ENCODE measurements around the gene CERK. TPM values are rescaled to one million over a fixed set of nuclear protein-coding genes. Genes with fewer than 3 reads are reported as not detected.

CERK gene
- total and polyA plus RNA-seq, 10 donors, result 13.7 to 47.1 (median 34.8) TPM

- TF ChIP-seq POLR2AphosphoS5 (IDR thresholded peaks at IDR 0.05) (peak in 2 of 3 donors; percentile 43 to 53), CTCF (IDR thresholded peaks at IDR 0.05 in 8 of 11, conservative IDR thresholded peaks at IDR 0.05 in 3 of 11) (peak in 6 of 11 experiments; percentile 23 to 61 (median 38)), POLR2A (IDR thresholded peaks at IDR 0.05) (no peak)
- peak overlapping the region; percentile 82 to 97 (median 92) for H3K27ac ChIP-seq
- intact Hi-C loops (cut with DNase I; ENCODE audit: low total_unique reads), result no loop called here
- peak overlapping the region; percentile 60 to 98 (median 84) for H3K4me3 ChIP-seq
- H3K4me1 ChIP-seq, result peaks cover 36 to 54% (median 46%) of the 10 kb centered on the region in 6 donors
- peaks cover 0 to 7% (median 2%) of the 10 kb centered on the region in 8 donors for H3K9me3 ChIP-seq
- H3K27me3 ChIP-seq (replicated peaks in 1 of 7), result no peaks in the 10 kb centered on the region
- no peak for DNase-seq
- WGBS, 5 donors, result 80 to 90% (median 85%) methylated on average over 17 to 20 of the region's 20 CpGs
- H3K36me3 ChIP-seq, result no peaks in the 10 kb centered on the region
Measured at GRCh38 chr22:46739094-46739870, 1.2 kb upstream of the CERK start.

GRCh38 chr22:46738647-46739093 is 618 bp upstream of the CERK start:
- TF ChIP-seq CTCF (IDR thresholded peaks at IDR 0.05 in 8 of 11, conservative IDR thresholded peaks at IDR 0.05 in 3 of 11) (no peak), POLR2A (IDR thresholded peaks at IDR 0.05) (no peak), POLR2AphosphoS5 (IDR thresholded peaks at IDR 0.05) (no peak)
- 13 to 27% (median 20%) methylated on average over 8 to 20 of the region's 20 CpGs for WGBS, 5 donors
- intact Hi-C loops (cut with DNase I; ENCODE audit: low total_unique reads), result no loop called here
- Histone ChIP-seq H3K27ac (peak overlapping the region; percentile 82 to 97 (median 92)), H3K27me3 (replicated peaks in 1 of 7) (no peaks in the 10 kb centered on the region), H3K4me1 (peaks cover 40 to 60% (median 52%) of the 10 kb centered on the region in 6 donors), H3K36me3 (no peaks in the 10 kb centered on the region), H3K9me3 (peaks cover 0 to 7% (median 2%) of the 10 kb centered on the region in 8 donors), H3K4me3 (peak overlapping the region; percentile 60 to 98 (median 84))
- no peak for DNase-seq

- intact Hi-C loops (cut with DNase I; ENCODE audit: low total_unique reads), result no loop called here
- Histone ChIP-seq H3K36me3 (no peaks in the 10 kb centered on the region), H3K4me1 (peaks cover 40 to 73% (median 63%) of the 10 kb centered on the region in 6 donors), H3K27ac (peak overlapping the region; percentile 77 to 97 (median 92)), H3K4me3 (peak overlapping the region; percentile 81 to 98 (median 88)), H3K27me3 (replicated peaks in 1 of 7) (no peaks in the 10 kb centered on the region), H3K9me3 (no peaks in the 10 kb centered on the region)
- TF ChIP-seq POLR2AphosphoS5 (IDR thresholded peaks at IDR 0.05) (peak in 2 of 3 donors; percentile 18 to 61), CTCF (IDR thresholded peaks at IDR 0.05 in 8 of 11, conservative IDR thresholded peaks at IDR 0.05 in 3 of 11) (no peak)
- 5 to 9% (median 6%) methylated on average over 26 to 53 of the region's 53 CpGs for WGBS, 5 donors
- DNase-seq, result peak; percentile 90
Measured at GRCh38 chr22:46737105-46737975, 712 bp downstream of the CERK start.

All from spleen (tissue), 11 donors.